DMS114 treated with DMSO at 0.1 percent for 48 hours (cell line): ENCODE results near the gene CTSW.

ENCODE experiments used
- DNase-seq: peaks from one replicate; lab custom pipeline; 2025; ENCODE audit not compliant: unreplicated experiment; lab: John Stamatoyannopoulos, UW

Gene CTSW

DNA sequence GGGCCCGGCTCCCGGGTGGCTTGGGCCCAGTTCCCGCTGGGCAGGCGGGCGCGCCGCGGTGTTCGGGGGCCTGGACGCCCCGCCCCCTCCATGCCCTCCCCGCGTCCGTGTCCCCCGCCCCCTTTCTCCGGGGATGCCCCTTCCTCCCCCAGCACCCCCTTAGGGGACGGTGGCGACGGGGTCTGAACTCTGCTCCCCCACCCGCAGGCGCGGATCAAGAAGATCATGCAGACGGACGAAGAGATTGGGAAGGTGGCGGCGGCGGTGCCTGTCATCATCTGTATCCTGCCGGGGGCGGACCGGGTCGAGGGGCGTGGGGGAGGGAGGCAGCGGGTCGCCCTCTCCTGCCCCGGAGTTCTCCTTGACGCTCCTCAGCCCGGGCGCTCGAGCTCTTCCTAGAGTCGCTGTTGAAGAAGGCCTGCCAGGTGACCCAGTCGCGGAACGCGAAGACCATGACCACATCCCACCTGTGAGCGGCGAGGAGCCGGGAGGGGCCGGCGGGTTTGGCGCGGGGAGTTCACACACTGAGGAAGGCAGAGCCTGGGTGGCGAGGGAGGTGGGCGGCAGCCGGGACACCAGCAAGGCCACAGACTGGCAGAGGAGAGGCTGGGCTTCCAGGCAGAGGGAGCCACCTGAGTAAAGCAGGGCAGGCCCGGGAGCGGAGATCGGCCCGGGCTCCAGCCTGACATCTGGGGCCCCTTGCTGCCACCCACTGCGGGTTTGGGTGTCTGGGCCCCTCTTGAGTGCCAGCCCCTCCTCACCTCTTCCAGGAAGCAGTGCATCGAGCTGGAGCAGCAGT lies 40.1 kb downstream of the CTSW start:
- no peak for DNase-seq

DNA sequence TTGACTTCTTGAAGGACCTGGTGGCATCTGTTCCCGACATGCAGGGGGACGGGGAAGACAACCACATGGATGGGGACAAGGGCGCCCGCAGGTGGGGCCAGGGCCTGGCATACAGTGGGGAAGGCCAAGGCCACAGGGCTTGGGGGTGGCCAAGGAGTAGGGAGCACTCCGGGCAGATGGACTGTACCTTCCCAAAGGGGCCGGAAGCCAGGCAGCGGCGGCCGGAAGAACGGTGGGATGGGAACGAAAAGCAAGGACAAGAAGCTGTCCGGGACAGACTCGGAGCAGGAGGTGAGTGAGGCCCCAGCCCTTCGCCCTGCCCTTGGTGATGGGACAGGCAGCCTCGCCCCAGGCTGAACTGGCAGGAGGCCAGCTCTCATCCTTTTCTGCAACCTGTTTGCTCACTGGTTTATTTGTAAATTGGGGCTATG lies 40.8 kb downstream of the CTSW start:
- DNase-seq: no peak

DNA sequence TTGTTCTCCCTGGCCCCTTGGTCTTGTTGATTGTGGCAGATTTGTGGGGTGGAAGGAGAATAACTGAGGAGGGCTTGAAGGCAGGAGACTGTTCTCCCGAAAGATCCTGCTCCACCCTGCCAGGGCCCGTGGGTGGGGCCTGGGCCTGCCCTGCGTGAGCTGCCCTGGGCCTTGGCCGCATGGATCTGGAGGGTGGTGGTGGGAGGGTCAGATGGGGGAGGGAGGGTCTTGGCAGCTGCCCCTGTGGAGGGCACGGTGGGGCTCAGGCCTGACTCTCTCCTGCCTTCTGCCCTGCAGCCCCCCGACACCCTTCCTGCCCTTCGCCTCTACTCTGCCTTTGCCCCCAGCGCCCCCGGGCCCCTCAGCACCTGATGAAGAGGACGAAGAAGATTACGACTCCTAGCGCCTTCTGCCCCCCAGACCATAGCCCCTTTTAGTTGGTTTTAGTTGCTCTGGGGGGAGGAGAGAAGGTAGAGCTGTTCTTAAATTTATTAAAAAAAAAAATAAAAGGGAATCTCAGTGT lies 41.5 kb downstream of the CTSW start:
- DNase-seq: no peak

DNA sequence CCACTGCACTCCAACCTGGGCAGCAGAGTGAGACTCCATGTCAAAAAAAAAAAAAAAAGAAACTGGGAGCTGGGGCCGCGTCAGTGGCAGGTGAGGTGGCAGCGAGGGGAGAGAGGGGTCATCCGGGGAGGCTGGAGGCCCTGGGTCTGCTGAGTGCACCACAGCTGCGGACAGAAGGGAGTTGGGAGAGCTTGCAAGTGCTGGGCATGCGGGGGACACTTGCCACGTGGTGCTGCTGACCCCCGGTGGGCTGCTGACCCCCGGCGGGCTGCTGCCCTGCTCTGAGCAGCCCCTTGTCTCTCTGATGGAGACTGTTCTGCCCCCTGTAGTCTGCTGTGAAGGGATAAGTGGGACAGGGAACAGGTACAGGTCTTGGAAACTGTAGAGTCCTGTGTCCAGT lies 42.2 kb downstream of the CTSW start:
- no peak for DNase-seq

DNA sequence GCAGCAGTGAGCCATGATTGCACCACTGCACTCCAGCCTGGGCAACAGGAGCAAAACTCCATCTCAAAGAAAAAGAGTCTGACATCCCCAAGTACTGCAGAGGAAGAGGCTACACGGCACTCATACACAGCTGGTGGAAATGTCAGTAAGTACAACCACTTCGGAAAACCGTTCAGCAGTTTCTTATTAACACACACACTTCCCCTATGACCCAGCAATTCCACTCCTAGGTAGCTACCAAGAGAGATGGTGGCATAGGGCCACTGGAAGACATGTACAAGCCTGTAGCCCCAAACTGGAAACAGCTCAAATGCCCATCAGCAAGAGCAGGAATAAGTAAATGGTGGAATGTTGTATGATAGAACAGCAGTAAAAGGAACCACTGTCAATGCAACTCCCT lies 42.9 kb downstream of the CTSW start:
- no peak for DNase-seq

DNA sequence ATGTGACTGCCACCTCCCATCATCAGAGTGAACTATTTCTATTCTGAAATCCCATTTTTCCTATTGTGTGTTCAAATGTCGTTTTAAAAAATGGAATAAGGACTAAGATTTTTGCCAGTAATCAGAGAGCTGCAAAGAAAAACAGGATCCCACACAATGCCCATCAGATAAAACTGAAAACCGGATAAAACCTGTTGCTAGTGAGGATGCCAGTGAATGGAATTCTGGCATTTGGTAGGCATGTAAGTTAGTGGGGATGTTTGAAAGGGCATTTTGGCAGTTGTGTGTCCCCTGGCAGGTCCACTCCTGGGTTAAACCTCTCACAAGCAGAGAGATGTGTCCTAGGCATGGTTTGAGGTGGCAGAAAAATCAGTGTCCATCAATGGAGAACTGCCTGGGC lies 45.8 kb downstream of the CTSW start:
- DNase-seq: no peak

DNA sequence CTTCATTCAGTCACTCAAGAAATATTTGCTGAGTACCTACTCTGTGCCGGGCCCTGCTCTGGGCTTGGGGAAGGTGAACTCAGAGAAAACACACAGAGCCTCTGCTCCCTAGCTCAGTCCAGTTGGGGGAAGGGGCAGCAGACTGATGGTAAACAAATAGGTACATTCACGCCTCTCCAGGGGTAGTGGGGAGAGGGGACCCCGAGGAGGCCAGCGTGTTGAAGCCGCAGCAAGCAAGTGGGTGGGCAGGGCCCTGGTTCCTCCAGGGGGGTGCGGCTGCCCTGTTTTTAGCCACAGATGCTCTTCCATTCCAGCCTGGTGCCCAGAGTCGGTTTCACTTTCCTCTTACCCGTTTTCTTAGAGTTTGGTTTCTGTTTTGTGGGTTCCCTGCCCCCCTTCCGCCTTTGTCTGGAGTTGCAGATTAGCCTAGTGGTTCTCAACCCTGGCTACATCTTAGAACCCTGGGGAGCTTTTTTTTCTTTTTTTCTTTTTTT lies 48.3 kb downstream of the CTSW start:
- no peak for DNase-seq

DNA sequence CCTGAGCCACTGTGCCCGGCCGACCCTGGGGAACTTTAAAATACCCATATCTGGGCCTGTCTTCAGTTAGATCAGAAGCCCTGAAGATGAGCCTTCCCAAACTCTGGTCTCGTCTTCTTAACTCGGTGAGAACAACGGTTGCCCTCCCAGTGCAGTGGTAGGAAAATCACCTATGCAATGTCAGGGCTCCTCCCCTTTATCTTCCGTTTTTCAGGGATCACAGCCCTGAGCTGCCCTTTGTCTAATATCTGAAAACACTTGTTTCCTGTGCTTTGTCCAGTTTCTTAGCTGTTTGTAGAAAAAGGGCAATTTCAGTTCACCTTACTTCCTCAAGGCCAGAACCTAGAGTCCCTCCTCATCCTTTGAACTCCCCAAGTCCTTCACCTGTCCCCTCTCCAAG lies 49.0 kb downstream of the CTSW start:
- no peak for DNase-seq

DNA sequence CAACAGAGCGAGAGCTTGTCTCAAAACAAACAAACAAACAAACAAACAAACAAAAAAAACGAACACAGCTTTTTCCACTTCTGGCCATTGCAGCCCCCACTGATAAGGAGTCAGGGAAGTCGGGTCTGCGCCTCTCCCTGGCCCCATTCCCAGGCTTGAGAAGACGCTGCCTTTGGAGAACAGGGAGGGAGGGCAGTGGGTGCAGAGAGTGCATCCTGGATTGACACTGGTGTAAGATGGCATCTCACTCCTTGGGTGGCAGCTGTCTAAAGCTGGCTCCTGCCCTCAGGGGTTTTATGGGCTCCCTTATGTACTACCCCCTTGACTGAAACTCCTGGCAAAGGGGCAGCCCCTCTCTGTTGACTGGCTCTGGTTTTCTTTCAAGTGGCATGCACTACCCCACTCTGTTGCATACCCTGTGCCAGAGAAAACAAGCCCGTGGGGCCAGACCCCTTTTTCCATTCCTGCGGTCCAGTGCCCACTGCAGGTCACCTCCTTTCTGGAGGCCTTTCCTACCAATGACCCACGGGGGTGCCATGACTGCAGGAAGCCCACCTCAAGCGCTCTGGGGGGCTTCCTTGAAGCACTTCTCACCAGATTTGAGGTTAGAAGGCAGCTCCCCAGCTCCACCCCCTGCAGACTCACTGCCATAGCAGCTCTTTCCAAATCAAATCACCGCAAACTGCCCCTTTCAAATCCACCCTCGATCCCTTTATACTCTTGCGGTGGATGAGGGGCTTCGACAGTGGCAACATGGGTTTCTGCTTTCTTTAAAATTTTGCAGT lies 52.3 kb downstream of the CTSW start:
- no peak for DNase-seq

DNA sequence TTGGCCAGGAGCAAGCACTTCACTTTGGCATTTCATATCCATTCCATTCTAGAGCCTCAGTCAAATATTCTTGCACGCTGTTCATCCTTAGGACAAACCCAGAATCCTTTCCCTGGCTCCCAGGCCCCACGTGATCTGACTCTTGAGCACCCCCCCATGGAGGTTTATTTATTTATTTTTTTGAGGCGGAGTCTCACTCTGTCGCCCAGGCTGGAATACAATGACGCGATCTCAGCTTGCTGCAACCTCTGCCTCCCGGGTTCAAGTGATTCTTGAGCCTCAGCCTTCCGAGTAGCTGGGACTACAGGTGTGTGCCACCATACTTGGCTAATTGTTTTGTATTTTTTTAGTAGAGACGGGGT lies 52.9 kb downstream of the CTSW start:
- peak; percentile 21 for DNase-seq
